Fibroblast of skin of back (primary cell): Measurements from ENCODE around the gene SMPD4. TPM values are rescaled to one million over a fixed set of nuclear protein-coding genes. Genes with fewer than 3 reads are reported as not detected.
"Not testable (repeated sequence)": the region's sequence is repeated elsewhere in the genome, so short reads cannot be mapped to it uniquely, and the experiment has no call there.

Experiments
- DNase-seq: peaks from one replicate; pipeline ENCODE4 v3.0.0-alpha.2; 2013
- polyA plus RNA-seq, 2 experiments: library from polyadenylated mRNA; unstranded; fragments of 120-200 nt; gene quantifications; one replicate each; pipeline ENCODE4 v1.2.1, GENCODE V29; 2013; ENCODE audit not compliant: insufficient read length in 2 of 2

Gene SMPD4, protein sequence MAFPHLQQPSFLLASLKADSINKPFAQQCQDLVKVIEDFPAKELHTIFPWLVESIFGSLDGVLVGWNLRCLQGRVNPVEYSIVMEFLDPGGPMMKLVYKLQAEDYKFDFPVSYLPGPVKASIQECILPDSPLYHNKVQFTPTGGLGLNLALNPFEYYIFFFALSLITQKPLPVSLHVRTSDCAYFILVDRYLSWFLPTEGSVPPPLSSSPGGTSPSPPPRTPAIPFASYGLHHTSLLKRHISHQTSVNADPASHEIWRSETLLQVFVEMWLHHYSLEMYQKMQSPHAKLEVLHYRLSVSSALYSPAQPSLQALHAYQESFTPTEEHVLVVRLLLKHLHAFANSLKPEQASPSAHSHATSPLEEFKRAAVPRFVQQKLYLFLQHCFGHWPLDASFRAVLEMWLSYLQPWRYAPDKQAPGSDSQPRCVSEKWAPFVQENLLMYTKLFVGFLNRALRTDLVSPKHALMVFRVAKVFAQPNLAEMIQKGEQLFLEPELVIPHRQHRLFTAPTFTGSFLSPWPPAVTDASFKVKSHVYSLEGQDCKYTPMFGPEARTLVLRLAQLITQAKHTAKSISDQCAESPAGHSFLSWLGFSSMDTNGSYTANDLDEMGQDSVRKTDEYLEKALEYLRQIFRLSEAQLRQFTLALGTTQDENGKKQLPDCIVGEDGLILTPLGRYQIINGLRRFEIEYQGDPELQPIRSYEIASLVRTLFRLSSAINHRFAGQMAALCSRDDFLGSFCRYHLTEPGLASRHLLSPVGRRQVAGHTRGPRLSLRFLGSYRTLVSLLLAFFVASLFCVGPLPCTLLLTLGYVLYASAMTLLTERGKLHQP
- 85.4 TPM for polyA plus RNA-seq (2013, experiment 1 of 2; ENCODE audit: insufficient read length)
- 44.5 TPM for polyA plus RNA-seq (2013, experiment 2 of 2; ENCODE audit: insufficient read length)

DNA sequence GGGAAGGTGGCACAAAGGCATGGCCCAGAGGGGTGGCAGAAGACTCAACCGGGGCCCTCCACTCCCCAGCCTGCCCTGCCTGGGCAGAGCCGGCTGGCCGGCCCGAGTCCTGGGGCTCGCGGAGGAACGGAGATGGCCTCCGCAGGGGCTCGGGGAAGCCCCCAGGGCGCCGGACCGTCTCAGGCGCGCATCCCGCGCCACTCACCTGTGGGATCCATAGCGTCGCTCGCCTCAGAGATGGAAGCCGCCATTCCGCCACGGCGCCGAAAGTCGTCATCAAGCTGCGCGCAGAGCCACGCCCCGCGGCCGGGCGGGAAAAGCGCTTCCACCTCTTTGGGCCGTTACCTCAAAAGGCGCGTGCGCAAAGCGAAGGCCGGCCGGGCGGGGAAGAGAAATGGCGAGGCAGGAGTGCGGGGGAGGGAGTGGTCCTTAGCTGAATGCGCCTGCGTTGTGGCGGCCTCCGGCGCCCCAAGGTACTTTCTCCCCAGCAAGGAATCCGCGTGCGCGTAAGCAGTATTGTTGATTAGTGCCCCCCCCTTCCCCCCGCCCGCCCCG is at the start of gene SMPD4:
TSS of gene SMPD4 (minus strand) at position 278 of the 555 bp plus-strand sequence. CDS start 5,010 bp downstream, outside the sequence.
- peak; percentile 96 for DNase-seq

- not testable (repeated sequence) for DNase-seq
Measured at GRCh38 chr2:130230907-130231306, 49.5 kb upstream of the SMPD4 start.

GRCh38 chr2:130230376-130230775 is 49.0 kb upstream of the SMPD4 start:
- not testable (repeated sequence) for DNase-seq

DNA sequence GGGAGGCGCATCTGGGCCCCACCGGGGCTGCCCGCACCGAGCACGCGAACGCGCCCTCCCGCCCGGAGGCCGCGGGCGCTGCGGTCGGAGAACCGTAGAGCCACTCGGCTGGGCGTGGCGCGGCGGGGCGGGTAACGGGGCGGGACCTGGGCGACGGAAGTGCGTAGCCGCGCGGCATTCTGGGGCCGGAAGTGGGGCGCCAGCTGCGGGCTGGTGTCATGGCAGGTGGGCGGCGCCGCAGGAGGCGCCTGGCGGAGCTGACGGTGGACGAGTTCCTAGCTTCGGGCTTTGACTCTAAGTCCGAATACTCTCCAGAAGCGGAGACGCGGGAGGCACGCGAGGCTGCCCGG is 47.7 kb upstream of the SMPD4 start:
- peak; percentile 29 for DNase-seq

DNA sequence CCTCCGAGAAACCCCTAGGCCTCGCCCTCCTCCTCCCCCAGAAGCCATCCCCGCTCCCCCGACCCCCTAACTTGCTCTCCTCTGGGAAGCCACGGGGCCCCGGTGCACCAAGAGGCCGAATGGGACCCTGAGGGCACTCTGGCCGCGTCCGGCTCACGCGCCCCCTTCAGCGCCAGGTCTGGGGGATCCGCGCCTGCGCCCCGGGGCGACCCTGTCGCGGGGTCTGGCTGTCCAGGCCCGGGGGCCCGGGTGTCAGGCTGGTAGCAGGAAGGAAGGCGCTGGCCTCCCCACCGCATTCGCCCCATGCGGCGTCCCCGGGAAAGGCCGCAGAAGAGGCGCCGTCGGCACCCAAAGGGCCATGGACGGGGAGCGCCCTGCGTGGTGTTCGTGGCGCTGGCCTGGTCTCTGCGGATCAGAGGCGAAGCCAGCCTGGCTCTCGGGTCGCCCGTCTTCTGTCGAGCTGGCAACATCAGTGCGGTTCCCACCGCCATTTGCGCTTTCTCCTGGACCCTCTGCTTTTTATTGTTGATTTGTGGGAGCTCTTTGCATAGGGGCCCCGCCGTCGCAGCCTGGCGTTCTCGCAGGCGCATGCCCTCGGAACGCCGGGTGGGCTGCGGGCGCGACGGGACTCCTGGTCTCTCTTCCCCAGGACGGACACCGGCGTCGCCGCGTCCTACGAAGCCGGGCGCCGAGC is 47.2 kb upstream of the SMPD4 start:
- not testable (repeated sequence) for DNase-seq

GRCh38 chr2:130228005-130228404 is 46.6 kb upstream of the SMPD4 start:
- DNase-seq: not testable (repeated sequence)

- DNase-seq: not testable (repeated sequence)
Measured at GRCh38 chr2:130222523-130222922, 41.1 kb upstream of the SMPD4 start.

- not testable (repeated sequence) for DNase-seq
Measured at GRCh38 chr2:130220505-130220904, 39.1 kb upstream of the SMPD4 start.

DNA sequence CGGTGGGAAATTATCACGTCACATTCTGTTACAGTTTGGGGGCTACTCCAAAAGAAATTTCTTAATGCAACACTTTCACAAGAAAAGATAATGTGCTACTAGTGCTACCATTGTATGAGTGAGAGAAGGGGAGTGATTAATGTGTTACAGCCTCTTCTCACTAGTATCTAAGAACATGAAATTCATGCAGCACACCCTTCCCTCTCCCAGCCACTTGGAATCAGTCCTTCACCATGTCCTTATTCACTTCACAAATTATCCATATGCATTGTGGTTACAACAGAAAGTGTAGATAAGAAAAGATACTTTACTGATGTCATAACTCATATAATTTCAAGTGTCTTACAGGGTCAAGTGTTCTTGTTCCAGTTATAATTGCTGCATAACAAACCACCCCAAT is 37.7 kb upstream of the SMPD4 start:
- not testable (repeated sequence) for DNase-seq

GRCh38 chr2:130207051-130207450 is 25.6 kb upstream of the SMPD4 start:
- not testable (repeated sequence) for DNase-seq

DNA sequence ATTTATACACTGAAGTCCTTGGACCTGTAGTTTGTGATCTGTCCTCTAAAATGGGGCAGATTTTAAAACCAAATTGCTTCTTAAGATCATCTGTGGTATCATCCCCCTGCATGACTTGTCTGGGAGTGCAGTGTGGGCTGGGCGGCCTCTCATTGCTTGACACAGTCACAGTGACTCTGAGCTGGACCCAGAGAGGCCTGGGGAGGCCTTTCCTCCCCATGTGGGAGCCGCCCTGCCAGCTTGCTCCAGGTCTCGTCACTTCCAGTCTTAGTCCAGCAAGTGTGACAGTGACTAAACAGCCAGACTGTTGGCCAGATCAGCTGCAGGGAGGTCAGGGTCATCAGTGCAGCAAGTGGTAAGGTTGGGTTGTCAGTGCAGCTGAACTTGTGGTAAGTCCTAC is 21.7 kb upstream of the SMPD4 start:
- not testable (repeated sequence) for DNase-seq

DNA sequence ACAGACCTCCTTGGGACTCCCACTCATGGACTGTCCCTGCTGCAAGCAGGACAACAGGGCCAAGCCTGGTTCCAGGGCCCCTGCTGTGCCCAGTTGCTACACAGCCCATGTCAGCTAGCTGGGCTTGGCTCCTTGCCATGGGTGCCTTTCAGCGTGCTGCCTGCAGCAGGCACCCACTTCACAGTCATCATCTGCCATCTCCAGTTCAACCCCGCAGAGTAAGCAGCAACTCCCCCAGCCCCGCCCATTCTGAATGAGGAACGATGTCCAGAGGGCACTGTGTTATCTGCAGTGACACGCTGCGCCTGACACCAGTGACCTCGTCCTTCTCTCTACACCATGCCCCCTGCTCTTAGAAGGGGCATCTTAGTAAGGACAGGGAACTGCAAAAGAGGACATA is 21.1 kb upstream of the SMPD4 start:
- DNase-seq: not testable (repeated sequence)

- DNase-seq: no peak
Measured at GRCh38 chr2:130198343-130198742, 16.9 kb upstream of the SMPD4 start, which contains the start of gene TUBA3E. TSS of gene TUBA3E (minus strand) at chr2:130198439. CDS start at chr2:130198360, 79 bp downstream.

DNA sequence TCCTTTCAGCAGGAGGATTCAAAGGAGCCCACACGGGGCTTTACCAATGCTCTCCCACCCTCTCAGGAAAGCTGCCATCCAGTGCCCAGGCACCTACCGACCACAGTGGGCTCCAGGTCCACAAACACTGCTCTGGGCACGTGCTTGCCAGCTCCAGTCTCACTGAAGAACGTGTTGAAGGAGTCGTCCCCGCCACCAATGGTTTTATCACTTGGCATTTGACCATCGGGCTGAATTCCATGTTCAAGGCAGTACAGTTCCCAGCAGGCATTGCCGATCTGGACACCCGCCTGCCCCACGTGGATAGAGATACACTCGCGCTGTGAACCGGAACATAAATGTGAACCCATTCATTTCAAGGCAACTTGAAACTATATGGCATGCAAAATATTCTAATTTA is 14.7 kb upstream of the SMPD4 start:
- not testable (repeated sequence) for DNase-seq

DNA sequence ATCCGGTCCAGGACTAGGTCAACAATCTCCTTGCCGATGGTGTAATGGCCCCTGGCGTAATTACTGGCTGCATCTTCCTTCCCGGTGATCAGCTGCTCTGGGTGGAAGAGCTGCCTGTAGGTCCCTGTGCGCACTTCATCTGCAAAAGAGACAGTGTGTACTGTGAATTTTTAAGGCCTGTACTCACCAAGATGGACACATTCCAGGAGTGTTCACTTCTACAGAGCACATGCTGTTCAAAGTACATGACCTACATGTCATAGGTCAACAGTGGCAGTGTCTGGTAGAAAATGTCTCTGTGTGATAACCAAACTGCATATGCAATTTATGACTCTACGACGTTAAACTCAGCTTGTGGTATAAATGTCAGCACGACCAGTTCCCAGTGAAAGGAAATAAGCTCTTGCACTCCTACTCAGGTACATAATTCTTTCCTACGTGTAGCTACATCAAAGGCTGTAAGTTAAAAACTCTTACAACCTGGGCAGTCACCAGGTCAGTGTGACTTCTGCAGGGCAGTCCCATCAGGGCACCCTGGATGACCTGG is 13.8 kb upstream of the SMPD4 start:
- not testable (repeated sequence) for DNase-seq

DNA sequence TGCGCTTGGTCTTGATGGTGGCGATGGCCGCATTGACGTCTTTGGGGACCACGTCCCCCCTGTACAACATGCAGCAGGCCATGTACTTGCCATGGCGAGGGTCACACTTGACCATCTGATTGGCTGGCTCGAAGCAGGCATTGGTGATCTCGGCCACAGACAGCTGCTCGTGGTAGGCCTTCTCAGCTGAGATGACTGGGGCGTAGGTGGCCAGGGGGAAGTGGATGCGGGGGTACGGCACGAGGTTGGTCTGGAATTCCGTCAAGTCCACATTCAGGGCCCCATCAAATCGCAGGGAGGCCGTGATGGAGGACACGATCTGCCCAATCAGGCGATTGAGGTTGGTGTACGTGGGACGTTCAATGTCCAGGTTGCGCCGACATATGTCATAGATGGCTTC is 12.4 kb upstream of the SMPD4 start:
- not testable (repeated sequence) for DNase-seq

- DNase-seq: not testable (repeated sequence)
Measured at GRCh38 chr2:130192451-130192850, 11.0 kb upstream of the SMPD4 start.

- not testable (repeated sequence) for DNase-seq
Measured at GRCh38 chr2:130191319-130191718, 9.9 kb upstream of the SMPD4 start.

DNA sequence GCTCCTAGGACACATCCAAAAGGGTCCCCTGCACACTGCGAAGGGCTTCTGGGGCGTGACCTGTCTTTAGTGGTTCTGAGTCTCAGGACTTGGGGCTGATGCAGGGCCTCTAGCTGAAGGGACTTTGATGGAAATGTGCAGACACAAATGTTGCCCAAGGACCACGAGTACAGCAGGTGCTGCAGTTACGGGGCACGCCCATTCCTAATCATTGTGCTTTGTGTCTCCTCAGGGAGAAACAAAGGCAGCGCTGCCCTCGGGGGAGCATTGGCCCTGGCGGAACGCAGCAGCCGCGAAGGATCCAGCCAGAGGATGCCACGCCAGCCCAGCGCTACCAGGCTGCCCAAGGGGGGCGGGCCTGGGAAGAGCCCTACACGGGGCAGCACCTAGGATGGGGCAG is 8.8 kb upstream of the SMPD4 start:
- no peak for DNase-seq

- DNase-seq: not testable (repeated sequence)
Measured at GRCh38 chr2:130188958-130189357, 7.6 kb upstream of the SMPD4 start.

DNA sequence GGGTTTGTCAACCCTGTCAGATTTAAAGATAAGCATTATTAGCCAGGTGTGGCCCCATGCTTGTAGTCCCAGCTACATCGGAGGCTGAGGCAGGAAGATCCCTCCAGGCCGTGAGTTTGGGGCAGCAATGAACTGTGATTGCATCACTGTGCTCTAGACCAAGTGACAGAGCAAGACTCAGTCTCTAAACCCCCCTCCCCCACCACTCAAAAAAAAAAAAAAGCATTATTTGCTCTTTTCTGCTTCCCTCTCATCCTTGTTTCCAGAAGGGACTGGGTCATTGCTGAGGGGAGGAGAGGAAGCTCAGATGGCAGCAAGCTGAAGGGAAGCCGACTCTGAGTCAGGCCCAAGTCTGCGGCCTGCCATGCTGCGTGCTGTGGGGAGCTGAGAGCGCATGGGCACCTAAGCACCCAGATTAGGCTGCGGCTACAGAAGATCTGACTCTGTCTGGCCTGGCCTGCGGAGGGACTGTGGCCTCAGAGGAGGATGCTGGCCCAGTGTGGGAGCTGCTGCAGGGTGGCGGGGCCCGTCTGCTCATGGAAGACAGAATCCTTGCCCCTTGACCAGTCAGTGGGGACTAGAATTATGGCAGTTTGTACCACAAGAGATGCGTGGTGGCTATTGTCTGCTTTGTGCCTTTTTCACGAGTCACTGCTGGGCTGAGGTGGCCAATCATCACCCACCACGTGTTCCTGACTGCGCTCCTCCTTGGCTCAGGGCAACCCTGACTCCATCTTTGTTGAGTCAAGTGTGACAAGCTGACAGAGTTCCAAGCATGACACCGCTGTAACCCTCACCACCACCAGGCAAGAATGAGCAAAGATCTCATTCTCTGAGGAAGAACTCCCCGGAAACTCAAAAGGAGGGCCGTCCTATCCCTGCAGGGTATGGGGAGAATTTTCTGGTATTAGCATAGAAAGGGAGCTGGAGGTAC is 6.7 kb upstream of the SMPD4 start:
- DNase-seq: not testable (repeated sequence)
